NB4 (cell line): ENCODE results near the gene KHDC1L.

Experiments
- CTCF ChIP-seq: IDR thresholded peaks from one replicate; pipeline ENCODE4 v1.5.1; 2012; ENCODE audit warnings: low read depth, low read length
- MYC ChIP-seq: IDR thresholded peaks from 2 replicates; pipeline ENCODE4 v1.6.1; 2011; ENCODE audit warnings: low read depth, low read length
- POLR2A ChIP-seq: IDR thresholded peaks from 2 replicates; pipeline ENCODE4 v1.6.1; 2011; ENCODE audit warnings: mild to moderate bottlenecking; ENCODE audit not compliant: insufficient read length; ENCODE audit errors: extremely low read depth
- TF ChIP-seq, protein P1 (sequence below): IDR thresholded peaks from 2 replicates; pipeline ENCODE4 v1.6.1; 2011; ENCODE audit warnings: low read depth, low read length

- TF ChIP-seq POLR2A (no peak), CTCF (no peak), MYC (no peak)
- TF ChIP-seq, protein P1, sequence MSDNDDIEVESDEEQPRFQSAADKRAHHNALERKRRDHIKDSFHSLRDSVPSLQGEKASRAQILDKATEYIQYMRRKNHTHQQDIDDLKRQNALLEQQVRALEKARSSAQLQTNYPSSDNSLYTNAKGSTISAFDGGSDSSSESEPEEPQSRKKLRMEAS, result no peak
These were observed 6.7 kb upstream of the KHDC1L start for GRCh38 chr6:73231986-73232391.
